Fibroblast of skin of abdomen (primary cell): ENCODE data around the gene STAC3. TPM values are rescaled to one million over a fixed set of nuclear protein-coding genes. Genes with fewer than 3 reads are reported as not detected.
"Not testable (repeated sequence)": the region's sequence is repeated elsewhere in the genome, so short reads cannot be mapped to it uniquely, and the experiment has no call there.

ENCODE experiments used
- DNase-seq: peaks from one replicate; pipeline ENCODE4 v3.0.0-alpha.2; 2013
- polyA plus RNA-seq, 2 experiments: library from polyadenylated mRNA; unstranded; fragments of 120-200 nt; gene quantifications; one replicate each; pipeline ENCODE4 v1.2.1, GENCODE V29; 2013; ENCODE audit not compliant: insufficient read length in 2 of 2

STAC3 gene
- 2.6 TPM for polyA plus RNA-seq (2013, experiment 1 of 2; ENCODE audit: insufficient read length)
- 3.3 TPM for polyA plus RNA-seq (2013, experiment 2 of 2; ENCODE audit: insufficient read length)

DNA sequence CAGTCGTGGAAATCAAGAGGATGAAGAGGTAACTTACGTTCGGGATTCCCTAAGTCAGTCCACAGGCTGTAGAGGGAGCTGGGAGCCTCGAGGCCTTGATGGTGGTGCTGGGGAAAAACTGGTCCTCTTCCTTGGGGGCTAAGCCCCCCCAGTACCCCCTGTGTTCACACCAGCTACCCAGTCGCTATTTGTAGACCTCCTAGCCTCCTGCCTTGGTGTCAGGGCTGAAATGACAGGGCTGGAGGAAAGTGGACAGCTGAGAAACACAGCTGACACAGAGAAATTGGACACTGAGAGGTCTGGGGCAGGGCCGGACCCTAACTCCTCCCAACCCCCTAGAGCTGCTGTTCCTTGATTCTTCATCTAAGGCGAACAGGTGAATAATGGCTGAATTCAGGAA is at the start of gene STAC3:
STAC3 (minus strand) TSS at position 232 of the 400 bp plus-strand sequence. CDS start 1,551 bp downstream, outside the sequence.
- DNase-seq = no peak

DNA sequence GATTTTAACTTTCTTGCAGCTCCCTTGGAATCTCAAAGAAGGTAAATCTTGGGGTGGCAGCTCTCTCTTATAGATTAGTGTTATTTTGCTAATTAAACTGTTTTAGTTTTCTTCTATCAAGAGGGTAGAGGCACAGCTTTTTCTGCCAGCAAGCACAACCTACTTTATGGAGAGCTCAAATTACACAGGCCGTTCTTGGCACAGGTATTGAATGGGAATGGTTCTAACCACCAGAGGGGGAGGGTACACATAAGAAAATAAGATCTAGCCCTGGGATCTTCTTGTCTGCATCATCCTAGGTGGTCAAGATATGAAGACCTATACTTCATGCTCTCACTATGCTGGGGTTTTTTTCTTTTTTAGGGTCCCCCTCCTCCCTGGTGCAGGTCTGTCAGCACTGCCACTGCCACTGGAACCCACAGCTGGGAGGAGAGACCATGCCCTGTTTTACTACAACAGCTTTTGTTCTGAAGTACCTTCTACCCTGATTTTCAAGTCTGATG is 48.6 kb upstream of the STAC3 start:
- peak; percentile 17 for DNase-seq

DNA sequence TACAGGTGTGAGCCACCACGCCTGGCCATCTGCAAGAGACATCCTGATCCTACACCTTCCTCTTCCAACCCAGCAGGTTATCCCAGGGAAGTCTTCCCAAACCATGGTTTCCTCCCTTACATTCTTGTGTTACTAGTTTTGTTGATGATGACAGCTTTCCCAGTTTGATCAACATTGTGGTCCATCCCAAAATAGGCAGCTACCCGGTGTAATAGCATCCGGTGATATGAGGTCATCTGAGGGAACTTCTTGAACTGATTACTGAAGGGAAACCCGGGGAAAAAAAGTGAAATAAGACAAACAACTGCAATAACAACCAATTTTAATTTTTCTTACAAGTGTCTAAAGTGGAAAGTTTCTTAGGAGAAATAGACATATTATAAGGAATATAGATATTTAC is 45.3 kb upstream of the STAC3 start:
- DNase-seq = no peak

- DNase-seq = not testable (repeated sequence)
Measured at GRCh38 chr12:57282073-57282472, 31.1 kb upstream of the STAC3 start.

DNA sequence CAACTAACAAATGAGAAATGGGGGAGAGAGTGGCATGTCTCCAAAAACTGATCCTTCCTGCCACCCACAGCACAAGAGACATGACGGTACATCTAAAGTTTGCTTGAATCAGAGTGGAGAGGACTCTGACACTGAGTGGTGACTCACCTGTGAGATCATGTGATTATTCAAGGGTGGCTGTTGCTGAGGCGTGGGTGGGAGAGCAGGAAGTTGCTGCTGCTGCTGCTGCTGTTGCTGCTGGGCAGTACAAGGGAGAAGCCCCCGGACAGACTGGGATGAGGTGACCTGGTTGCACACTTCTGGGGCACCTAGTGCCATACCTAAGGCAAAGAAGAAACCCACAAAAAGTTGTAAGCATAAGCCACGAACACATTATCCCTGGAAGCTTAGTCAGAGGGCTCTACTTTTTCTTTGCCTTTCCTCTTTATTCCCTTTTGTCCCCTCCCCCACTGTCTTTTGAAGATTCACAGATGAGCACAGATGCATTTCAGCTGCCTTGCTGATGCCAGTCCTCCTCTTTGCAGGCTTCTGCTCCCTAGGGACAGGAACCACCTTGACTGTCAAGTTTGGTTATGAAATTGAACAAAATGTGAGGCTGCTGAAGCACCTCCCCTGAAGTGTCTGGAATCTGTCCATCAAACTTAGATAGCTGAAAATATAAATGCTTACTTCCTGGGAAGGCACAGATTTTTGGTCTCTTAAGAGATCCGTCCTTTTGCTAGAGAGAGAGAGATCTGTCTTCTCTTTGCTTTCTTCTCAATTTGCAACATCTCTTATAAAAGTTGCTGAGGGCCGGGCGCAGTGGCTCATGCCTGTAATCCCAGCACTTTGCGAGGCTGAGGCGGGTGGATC is 29.4 kb upstream of the STAC3 start:
- peak; percentile 96 for DNase-seq

GRCh38 chr12:57278465-57279381 is 27.7 kb upstream of the STAC3 start:
- DNase-seq = no peak

DNA sequence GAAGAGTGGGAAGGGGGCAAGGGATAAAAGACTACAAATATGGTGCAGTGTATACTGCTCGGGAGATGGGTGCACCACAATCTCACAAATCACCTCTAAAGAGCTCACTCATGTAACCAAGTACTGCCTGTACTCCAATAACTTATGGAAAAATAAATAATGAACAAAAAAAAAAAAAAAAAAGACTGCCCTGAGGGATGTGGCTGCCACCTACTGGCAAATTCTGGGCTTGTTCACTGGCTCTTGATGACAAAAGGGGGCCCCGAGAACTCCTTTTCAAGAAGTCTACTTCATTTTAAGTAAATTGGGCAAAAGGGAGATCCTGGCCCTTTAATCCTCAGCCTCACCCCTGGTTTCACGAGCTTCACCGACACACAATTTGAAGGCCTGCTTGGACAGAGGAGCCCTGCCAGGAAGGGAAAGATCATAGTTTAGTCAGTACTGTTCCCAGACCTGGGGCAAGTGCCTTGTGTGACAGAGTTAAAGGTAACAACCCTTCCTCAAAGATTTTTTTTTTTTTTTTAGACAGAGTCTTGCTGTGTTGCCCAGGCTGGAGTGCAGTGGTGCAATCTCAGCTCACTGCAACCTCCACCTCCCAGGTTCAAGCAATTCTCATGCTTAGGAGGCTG is 26.1 kb upstream of the STAC3 start:
- peak; percentile 21 for DNase-seq

GRCh38 chr12:57276233-57276632 is 25.2 kb upstream of the STAC3 start:
- DNase-seq = not testable (repeated sequence)

DNA sequence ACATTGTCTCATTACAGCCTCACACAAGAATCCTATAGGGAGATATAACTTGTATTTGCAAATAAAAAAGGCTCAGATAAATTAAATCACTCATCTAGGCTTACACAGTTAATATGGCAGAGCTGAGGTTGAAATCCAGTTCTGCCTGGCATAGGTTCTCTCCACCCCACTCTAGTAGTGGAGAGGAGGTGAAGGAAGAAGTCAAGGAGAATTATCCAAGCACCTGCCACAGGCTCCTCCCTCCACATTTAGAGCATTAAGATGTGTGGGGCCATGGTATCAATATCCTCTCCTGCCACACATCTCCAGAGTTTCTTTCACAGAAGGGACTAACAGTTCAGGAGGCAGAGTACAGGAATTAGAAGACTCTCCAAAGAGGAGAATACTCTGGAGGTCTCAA is 22.5 kb upstream of the STAC3 start:
- no peak for DNase-seq

GRCh38 chr12:57272337-57273151 is 21.6 kb upstream of the STAC3 start:
- peak; percentile 37 for DNase-seq

GRCh38 chr12:57270966-57271470 is 20.0 kb upstream of the STAC3 start:
- no peak for DNase-seq

- peak; percentile 34 for DNase-seq
Measured at GRCh38 chr12:57268264-57268663, 17.3 kb upstream of the STAC3 start.

GRCh38 chr12:57266681-57267080 is 15.7 kb upstream of the STAC3 start:
- no peak for DNase-seq

GRCh38 chr12:57263096-57263495 is 12.1 kb upstream of the STAC3 start:
- DNase-seq = no peak

GRCh38 chr12:57262126-57262822 is 11.3 kb upstream of the STAC3 start:
- no peak for DNase-seq

GRCh38 chr12:57261428-57261865 is 10.5 kb upstream of the STAC3 start:
- DNase-seq = no peak

- no peak for DNase-seq
Measured at GRCh38 chr12:57260366-57260765, 9.4 kb upstream of the STAC3 start.

DNA sequence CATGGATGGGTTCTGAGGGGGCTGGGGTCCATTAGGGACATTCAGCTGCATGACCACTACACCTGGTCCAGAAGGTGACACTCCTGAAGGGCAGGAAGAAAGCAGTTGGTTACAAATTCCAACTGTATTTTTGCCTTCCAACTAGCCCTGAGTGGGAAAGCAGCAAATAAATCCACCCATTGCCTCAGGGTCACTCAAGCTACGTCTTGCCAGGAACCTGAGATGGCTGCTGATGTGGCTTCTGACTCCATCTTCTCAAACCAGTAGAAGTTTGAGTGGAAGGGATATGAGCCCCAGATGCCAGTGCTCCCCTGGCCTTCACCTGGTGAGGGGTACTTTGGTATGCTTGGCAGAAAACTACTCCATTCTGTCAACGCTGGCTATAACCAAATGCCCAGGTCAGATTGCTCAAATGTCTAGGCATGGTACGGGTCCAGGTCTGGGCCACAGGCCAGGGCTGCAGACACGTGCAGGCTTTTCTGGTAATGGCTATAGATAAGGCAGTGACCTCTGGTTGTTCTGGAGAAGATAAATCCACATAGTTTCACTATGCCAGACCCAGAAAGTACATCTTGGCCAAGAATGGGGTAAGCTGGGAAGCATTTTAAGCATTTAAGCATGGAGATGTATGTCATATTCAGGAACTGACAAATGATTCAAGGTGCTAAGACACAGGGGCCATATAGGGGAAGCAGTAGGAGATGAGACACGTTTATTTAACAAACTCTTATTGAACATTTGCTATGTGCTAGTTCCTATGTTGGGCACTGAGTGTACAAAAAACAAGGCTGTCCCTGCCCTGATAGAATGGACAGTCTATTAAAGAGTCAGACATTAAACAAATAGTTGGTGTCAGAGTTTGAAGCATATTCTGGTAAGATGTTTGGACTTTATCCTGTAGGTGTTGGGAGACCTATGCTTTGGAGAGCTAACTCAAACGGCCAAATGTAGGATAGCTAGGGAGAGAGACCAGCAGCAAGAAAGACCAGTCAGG is 8.3 kb upstream of the STAC3 start:
- DNase-seq = no peak

GRCh38 chr12:57255916-57256315 is 4.9 kb upstream of the STAC3 start:
- DNase-seq = no peak
